ENCODE data around the gene PRIMA1. TPM values are rescaled to one million over a fixed set of nuclear protein-coding genes. Genes with fewer than 3 reads are reported as not detected.

PRIMA1 gene
- total RNA-seq, 1 experiment from 2014 or later: 4.9 TPM

- TF ChIP-seq FOXP1 (CRISPR knock-in tag; IDR thresholded peaks at IDR 0.05; ENCODE audit: borderline replicate concordance): no peak
- TF ChIP-seq ETV6 (CRISPR knock-in tag; IDR thresholded peaks at IDR 0.05): no peak
- no peak for TF ChIP-seq E2F4 (CRISPR knock-in tag; IDR thresholded peaks at IDR 0.05; ENCODE audit: borderline replicate concordance, low read depth)
- no peak for TF ChIP-seq ZMAT4 (CRISPR knock-in tag; IDR thresholded peaks at IDR 0.05)
Measured at GRCh38 chr14:93765155-93765554, 23.1 kb downstream of the PRIMA1 start (continued).

- Mint-ChIP-seq H3K27ac (no peak overlapping the region), H3K4me3 (no peak overlapping the region), H3K9me3 (no peaks in the 10 kb centered on the region), H3K27me3 (ENCODE audit: low read depth) (no peaks in the 10 kb centered on the region), H3K36me3 (no peaks in the 10 kb centered on the region), H3K4me1 (peaks cover 18% of the 10 kb centered on the region)
- CTCF ChIA-PET: interaction anchor here (1.3 kb wide), 1 partner anchor 110 kb away, joined by 3 read pairs; no protein-coding TSS in a partner anchor
- ATAC-seq: peak; percentile 32
- POLR2A ChIA-PET: no interaction called here
- TF ChIP-seq IRF1 (CRISPR knock-in tag; IDR thresholded peaks at IDR 0.05): no peak
- no peak for DNase-seq (ENCODE audit: low spot score)
Measured at GRCh38 chr14:93764211-93764659, 24.1 kb downstream of the PRIMA1 start.

GRCh38 chr14:93759719-93760307 is 28.5 kb downstream of the PRIMA1 start:
- POLR2A ChIA-PET: no interaction called here
- H3K4me1 Mint-ChIP-seq: peaks cover 15% of the 10 kb centered on the region
- no peak for ATAC-seq
- TF ChIP-seq E2F1 (CRISPR knock-in tag; IDR thresholded peaks at IDR 0.05) (no peak), ERG (CRISPR knock-in tag; IDR thresholded peaks at IDR 0.05) (no peak), AR (CRISPR knock-in tag; IDR thresholded peaks at IDR 0.05) (no peak), CBFB (CRISPR knock-in tag; IDR thresholded peaks at IDR 0.05; ENCODE audit: low read depth) (no peak), E2F4 (CRISPR knock-in tag; IDR thresholded peaks at IDR 0.05; ENCODE audit: borderline replicate concordance, low read depth) (no peak), ATF2 (CRISPR knock-in tag; IDR thresholded peaks at IDR 0.05; ENCODE audit: borderline replicate concordance, low read depth) (no peak), ZNF512 (CRISPR knock-in tag; IDR thresholded peaks at IDR 0.05; ENCODE audit: borderline replicate concordance) (no peak), ZNF416 (CRISPR knock-in tag; IDR thresholded peaks at IDR 0.05) (no peak), ZSCAN18 (CRISPR knock-in tag; IDR thresholded peaks at IDR 0.05) (no peak), GABPB1 (CRISPR knock-in tag; IDR thresholded peaks at IDR 0.05) (no peak), E2F5 (CRISPR knock-in tag; IDR thresholded peaks at IDR 0.05) (no peak), IRF2 (CRISPR knock-in tag; IDR thresholded peaks at IDR 0.05; ENCODE audit: borderline replicate concordance, low read depth) (no peak)

More at GRCh38 chr14:93759719-93760307, 28.5 kb downstream of the PRIMA1 start:
- no peak for DNase-seq (ENCODE audit: low spot score)
- Mint-ChIP-seq H3K4me3 (no peak overlapping the region), H3K9me3 (no peaks in the 10 kb centered on the region), H3K27me3 (ENCODE audit: low read depth) (no peaks in the 10 kb centered on the region), H3K27ac (no peak overlapping the region), H3K36me3 (no peaks in the 10 kb centered on the region)
- CTCF ChIA-PET: no interaction called here
